Measurements from ENCODE around the gene CUX1. TPM values are rescaled to one million over a fixed set of nuclear protein-coding genes. Genes with fewer than 3 reads are reported as not detected.
A peak's percentile ranks its signal among the peaks of the same experiment; 100 is the strongest.

Gene CUX1
- total and polyA plus RNA-seq, 12 donors = 34.5 to 176 (median 145) TPM

- TF ChIP-seq, protein P1, sequence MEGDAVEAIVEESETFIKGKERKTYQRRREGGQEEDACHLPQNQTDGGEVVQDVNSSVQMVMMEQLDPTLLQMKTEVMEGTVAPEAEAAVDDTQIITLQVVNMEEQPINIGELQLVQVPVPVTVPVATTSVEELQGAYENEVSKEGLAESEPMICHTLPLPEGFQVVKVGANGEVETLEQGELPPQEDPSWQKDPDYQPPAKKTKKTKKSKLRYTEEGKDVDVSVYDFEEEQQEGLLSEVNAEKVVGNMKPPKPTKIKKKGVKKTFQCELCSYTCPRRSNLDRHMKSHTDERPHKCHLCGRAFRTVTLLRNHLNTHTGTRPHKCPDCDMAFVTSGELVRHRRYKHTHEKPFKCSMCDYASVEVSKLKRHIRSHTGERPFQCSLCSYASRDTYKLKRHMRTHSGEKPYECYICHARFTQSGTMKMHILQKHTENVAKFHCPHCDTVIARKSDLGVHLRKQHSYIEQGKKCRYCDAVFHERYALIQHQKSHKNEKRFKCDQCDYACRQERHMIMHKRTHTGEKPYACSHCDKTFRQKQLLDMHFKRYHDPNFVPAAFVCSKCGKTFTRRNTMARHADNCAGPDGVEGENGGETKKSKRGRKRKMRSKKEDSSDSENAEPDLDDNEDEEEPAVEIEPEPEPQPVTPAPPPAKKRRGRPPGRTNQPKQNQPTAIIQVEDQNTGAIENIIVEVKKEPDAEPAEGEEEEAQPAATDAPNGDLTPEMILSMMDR (IDR thresholded peaks at IDR 0.05) = no peak
- no peaks in the 10 kb centered on the region for H3K9me3 ChIP-seq
- WGBS, 2 donors = 78 to 79% methylated on average over 9 of the region's 9 CpGs
- H3K4me1 ChIP-seq = peaks cover 0 to 51% (median 11%) of the 10 kb centered on the region in 9 donors
- intact Hi-C loops (cut with DNase I) = no loop called here
- H3K36me3 ChIP-seq = peaks cover 0 to 10% (median 0%) of the 10 kb centered on the region in 9 donors
- no peaks in the 10 kb centered on the region for H3K27me3 ChIP-seq
- ATAC-seq = no peak
- no peak overlapping the region for H3K4me3 ChIP-seq
- H3K27ac ChIP-seq = peak overlapping the region in 5 of 10 donors; percentile 9 to 46 (median 35)
- DNase-seq = no peak
Observed at GRCh38 chr7:101960985-101961708, 143.7 kb downstream of the CUX1 start.

DNA sequence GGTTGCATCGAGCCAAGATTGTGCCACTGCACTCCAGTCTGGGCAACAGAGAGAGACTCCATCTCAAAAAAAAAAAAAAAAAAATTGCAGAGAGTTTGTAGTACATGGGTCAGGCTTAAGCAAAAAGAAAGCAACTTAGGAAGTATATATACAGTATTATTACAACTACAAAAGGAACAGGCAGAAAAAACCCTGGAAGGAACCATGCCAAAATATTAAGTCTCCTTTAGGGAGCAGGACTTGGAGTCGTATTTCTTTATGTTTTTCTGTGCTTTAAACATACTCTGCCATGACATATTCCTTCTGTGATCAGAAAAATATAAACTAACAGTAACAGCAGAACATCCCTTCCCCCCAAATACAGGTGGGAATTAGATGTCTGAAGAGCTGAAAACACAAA, 144.4 kb downstream of the CUX1 start:
- Histone ChIP-seq H3K9me3 (no peaks in the 10 kb centered on the region), H3K27me3 (no peaks in the 10 kb centered on the region), H3K36me3 (peaks cover 0 to 10% (median 0%) of the 10 kb centered on the region in 9 donors), H3K27ac (no peak overlapping the region), H3K4me1 (peaks cover 0 to 45% (median 11%) of the 10 kb centered on the region in 9 donors), H3K4me3 (no peak overlapping the region)
- TF ChIP-seq, protein P1 (IDR thresholded peaks at IDR 0.05) = no peak
- DNase-seq (no peak), ATAC-seq (no peak)
- intact Hi-C loops (cut with DNase I) = no loop called here
- WGBS, 2 donors = 55 to 63% methylated on average over 2 of the region's 2 CpGs

GRCh38 chr7:101963693-101964092, 146.3 kb downstream of the CUX1 start:
- 96 to 98% methylated on average over 9 of the region's 9 CpGs for WGBS, 2 donors
- H3K27ac ChIP-seq = no peak overlapping the region
- no peaks in the 10 kb centered on the region for H3K9me3 ChIP-seq
- intact Hi-C loops (cut with DNase I) = no loop called here
- no peak overlapping the region for H3K4me3 ChIP-seq
- TF ChIP-seq, protein P1 (IDR thresholded peaks at IDR 0.05) = no peak
- no peak for ATAC-seq
- peaks cover 0 to 10% (median 0%) of the 10 kb centered on the region in 9 donors for H3K36me3 ChIP-seq
- peaks cover 0 to 27% (median 5%) of the 10 kb centered on the region in 9 donors for H3K4me1 ChIP-seq
- no peak for DNase-seq
- no peaks in the 10 kb centered on the region for H3K27me3 ChIP-seq

DNA sequence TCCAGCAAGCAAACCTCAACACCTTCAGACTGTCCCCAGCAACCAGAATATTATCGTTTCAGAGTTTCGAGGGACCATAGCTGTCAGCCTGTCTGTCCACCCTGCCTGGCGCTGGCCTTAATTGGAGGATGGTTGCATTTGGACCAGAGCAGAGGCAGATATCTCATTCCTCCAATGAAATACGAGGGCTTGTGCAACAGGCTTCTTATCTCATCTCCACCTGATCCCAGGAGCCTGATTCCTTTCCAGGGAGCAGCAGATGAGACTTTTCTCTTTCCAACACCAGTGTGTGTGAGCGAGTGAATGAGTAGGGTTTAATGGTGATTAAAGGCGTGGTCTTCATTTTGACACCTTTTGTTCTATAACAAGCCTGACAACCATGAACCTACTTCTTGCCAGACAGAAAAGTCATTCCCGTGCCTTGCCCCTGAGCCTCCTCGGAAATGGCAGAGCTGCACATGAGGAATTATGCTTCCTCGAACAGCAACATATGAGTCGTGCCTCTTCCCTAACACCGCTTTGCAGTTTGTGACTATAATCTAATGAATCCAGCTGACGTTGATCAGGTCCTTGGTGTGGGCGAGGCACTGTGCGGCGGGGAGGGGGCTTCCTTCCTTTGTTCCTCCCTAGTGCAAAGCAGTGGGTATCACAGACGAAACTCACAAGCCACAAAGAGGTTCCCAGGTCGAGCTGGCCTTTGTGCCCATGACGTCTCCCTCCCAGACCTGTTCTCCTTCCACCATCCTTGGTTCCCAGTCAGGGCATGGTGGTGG, 147.4 kb downstream of the CUX1 start:
- WGBS, 2 donors = 86 to 89% methylated on average over 18 of the region's 18 CpGs
- Histone ChIP-seq H3K9me3 (no peaks in the 10 kb centered on the region), H3K27me3 (no peaks in the 10 kb centered on the region), H3K27ac (no peak overlapping the region), H3K4me3 (no peak overlapping the region), H3K4me1 (peaks cover 0 to 25% (median 5%) of the 10 kb centered on the region in 9 donors), H3K36me3 (peaks cover 0 to 5% (median 0%) of the 10 kb centered on the region in 9 donors)
- DNase-seq (no peak), ATAC-seq (no peak)
- intact Hi-C loops (cut with DNase I) = no loop called here
- TF ChIP-seq, protein P1 (IDR thresholded peaks at IDR 0.05) = no peak

All from heart right ventricle (tissue), 16 donors.